ENCODE data around the gene TMEM121.

GRCh38 chr14:105499256-105500035 lies 26.9 kb upstream of the TMEM121 start:
- no peak for TF ChIP-seq YY1 (IDR thresholded peaks at IDR 0.05; ENCODE audit: low read depth)
- TF ChIP-seq, protein P1, sequence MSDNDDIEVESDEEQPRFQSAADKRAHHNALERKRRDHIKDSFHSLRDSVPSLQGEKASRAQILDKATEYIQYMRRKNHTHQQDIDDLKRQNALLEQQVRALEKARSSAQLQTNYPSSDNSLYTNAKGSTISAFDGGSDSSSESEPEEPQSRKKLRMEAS (IDR thresholded peaks at IDR 0.05) = no peak

All from Ishikawa (cell line).